Measurements from ENCODE around the gene ST8SIA2.

DNA sequence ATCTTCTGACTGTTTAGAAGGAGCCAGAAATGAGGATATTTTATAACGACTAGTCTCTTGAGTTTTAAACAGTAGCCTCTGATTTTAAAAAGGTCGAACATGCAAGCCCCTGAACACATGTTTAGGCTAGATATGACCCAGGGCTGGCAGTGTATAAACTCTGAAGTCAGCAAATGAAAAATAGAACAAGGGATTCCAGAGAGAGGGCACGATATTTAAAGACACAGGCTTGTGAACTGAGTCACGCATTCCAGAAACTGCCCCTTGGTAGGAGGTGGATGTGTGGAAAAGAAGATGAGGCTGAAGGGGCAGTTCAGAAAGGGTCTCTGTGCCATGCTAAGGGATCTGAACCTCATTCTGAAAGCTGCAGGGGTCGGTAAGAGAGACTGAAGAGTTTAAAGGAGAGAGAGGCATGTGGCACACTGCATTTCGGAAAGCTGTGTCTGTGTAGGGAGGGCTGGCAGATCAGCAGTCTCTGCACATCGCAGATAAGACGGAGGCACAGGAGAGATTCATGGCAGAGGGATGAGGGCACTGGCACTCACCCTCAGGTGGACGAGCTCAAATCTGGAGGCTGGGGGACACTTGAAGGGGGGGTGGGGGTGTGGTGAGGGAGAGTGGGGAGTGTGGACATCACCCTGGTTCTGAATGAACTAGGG, 22.1 kb downstream of the ST8SIA2 start:
- TF ChIP-seq, protein P1, sequence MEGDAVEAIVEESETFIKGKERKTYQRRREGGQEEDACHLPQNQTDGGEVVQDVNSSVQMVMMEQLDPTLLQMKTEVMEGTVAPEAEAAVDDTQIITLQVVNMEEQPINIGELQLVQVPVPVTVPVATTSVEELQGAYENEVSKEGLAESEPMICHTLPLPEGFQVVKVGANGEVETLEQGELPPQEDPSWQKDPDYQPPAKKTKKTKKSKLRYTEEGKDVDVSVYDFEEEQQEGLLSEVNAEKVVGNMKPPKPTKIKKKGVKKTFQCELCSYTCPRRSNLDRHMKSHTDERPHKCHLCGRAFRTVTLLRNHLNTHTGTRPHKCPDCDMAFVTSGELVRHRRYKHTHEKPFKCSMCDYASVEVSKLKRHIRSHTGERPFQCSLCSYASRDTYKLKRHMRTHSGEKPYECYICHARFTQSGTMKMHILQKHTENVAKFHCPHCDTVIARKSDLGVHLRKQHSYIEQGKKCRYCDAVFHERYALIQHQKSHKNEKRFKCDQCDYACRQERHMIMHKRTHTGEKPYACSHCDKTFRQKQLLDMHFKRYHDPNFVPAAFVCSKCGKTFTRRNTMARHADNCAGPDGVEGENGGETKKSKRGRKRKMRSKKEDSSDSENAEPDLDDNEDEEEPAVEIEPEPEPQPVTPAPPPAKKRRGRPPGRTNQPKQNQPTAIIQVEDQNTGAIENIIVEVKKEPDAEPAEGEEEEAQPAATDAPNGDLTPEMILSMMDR (conservative IDR thresholded peaks at IDR 0.05 in 1 of 2, IDR thresholded peaks at IDR 0.05 in 1 of 2; ENCODE audit: extremely low read depth in 1 of 2, insufficient read depth in 1 of 2, low read depth in 1 of 2, low read length in 2 of 2) = no peak
- no peak for TF ChIP-seq EZH2 (IDR thresholded peaks at IDR 0.05; ENCODE audit: borderline replicate concordance, low read length)
